ENCODE measurements around the gene SEMA5A.

Gene SEMA5A

GRCh38 chr5:9331372-9331771, 214.5 kb downstream of the SEMA5A start:
- no peak for DNase-seq (ENCODE audit: low read depth)

GRCh38 chr5:9329125-9329524, 216.8 kb downstream of the SEMA5A start:
- no peak for DNase-seq (ENCODE audit: low read depth)

GRCh38 chr5:9325549-9325948, 220.3 kb downstream of the SEMA5A start:
- DNase-seq (ENCODE audit: low read depth), result no peak

- DNase-seq (ENCODE audit: low read depth), result no peak
Observed at GRCh38 chr5:9324348-9325077, 221.4 kb downstream of the SEMA5A start.

- DNase-seq (ENCODE audit: low read depth), result no peak
Observed at GRCh38 chr5:9320652-9321051, 225.2 kb downstream of the SEMA5A start.

GRCh38 chr5:9318031-9318430, 227.8 kb downstream of the SEMA5A start:
- no peak for DNase-seq (ENCODE audit: low read depth)

- DNase-seq (ENCODE audit: low read depth), result no peak
Observed at GRCh38 chr5:9316733-9317132, 229.1 kb downstream of the SEMA5A start.

- no peak for DNase-seq (ENCODE audit: low read depth)
Observed at GRCh38 chr5:9316041-9316440, 229.8 kb downstream of the SEMA5A start.

- no peak for DNase-seq (ENCODE audit: low read depth)
Observed at GRCh38 chr5:9314558-9314957, 231.3 kb downstream of the SEMA5A start.

- no peak for DNase-seq (ENCODE audit: low read depth)
Observed at GRCh38 chr5:9313751-9314150, 232.1 kb downstream of the SEMA5A start.

- DNase-seq (ENCODE audit: low read depth), result no peak
Observed at GRCh38 chr5:9307150-9307549, 238.7 kb downstream of the SEMA5A start.

- DNase-seq (ENCODE audit: low read depth), result no peak
Observed at GRCh38 chr5:9302218-9302617, 243.7 kb downstream of the SEMA5A start.

- DNase-seq (ENCODE audit: low read depth), result no peak
Observed at GRCh38 chr5:9301200-9301599, 244.7 kb downstream of the SEMA5A start.

GRCh38 chr5:9297134-9297533, 248.7 kb downstream of the SEMA5A start:
- DNase-seq (ENCODE audit: low read depth), result no peak

- no peak for DNase-seq (ENCODE audit: low read depth)
Observed at GRCh38 chr5:9295466-9295801, 250.4 kb downstream of the SEMA5A start.

GRCh38 chr5:9294793-9295465, 250.9 kb downstream of the SEMA5A start:
- DNase-seq (ENCODE audit: low read depth), result no peak

- DNase-seq (ENCODE audit: low read depth), result no peak
Observed at GRCh38 chr5:9288234-9288633, 257.6 kb downstream of the SEMA5A start.

- no peak for DNase-seq (ENCODE audit: low read depth)
Observed at GRCh38 chr5:9284781-9285307, 261.0 kb downstream of the SEMA5A start.

- no peak for DNase-seq (ENCODE audit: low read depth)
Observed at GRCh38 chr5:9284272-9284671, 261.6 kb downstream of the SEMA5A start.

GRCh38 chr5:9283473-9283872, 262.4 kb downstream of the SEMA5A start:
- no peak for DNase-seq (ENCODE audit: low read depth)

GRCh38 chr5:9283021-9283420, 262.9 kb downstream of the SEMA5A start:
- no peak for DNase-seq (ENCODE audit: low read depth)

- DNase-seq (ENCODE audit: low read depth), result no peak
Observed at GRCh38 chr5:9282211-9282610, 263.7 kb downstream of the SEMA5A start.

GRCh38 chr5:9279774-9280173, 266.1 kb downstream of the SEMA5A start:
- no peak for DNase-seq (ENCODE audit: low read depth)
